ENCODE measurements around the gene FAM72B. TPM values are rescaled to one million over a fixed set of nuclear protein-coding genes. Genes with fewer than 3 reads are reported as not detected.

FAM72B gene
- 5.3 to 7.3 TPM (median 6.6 TPM) in 5 replicates for total RNA-seq (2022; extraction: Qiagen RNA extraction)

GRCh38 chr1:121184290-121185127, at the start of gene FAM72B, which contains the start of gene SRGAP2C:
TSS of gene FAM72B (minus strand) at chr1:121184340. CDS start at chr1:121183489, 851 bp downstream.
TSS of gene SRGAP2C (plus strand) at chr1:121184975. CDS start at chr1:121187447, 2,472 bp downstream.

Other genes with a start within 250 kb of the FAM72B start
- gene SRGAP2C, start 635 bp upstream of the FAM72B start, total RNA-seq (2022; extraction: Qiagen RNA extraction) = 5.9 to 8.4 TPM (median 6.2 TPM) in 5 replicates

Measured in A549 treated with Hydrocortisone at 1 μM for 4 hours (cell line).